Body of pancreas (tissue), 4 donors: ENCODE data around the gene RAD51B. TPM values are rescaled to one million over a fixed set of nuclear protein-coding genes. Genes with fewer than 3 reads are reported as not detected.

Experiments
- ATAC-seq: fragments of 150-250 bp; one replicate; pipeline ENCODE4 v1.9.1; 2016
- DNase-seq, 4 donors: peaks; one replicate each; pipeline ENCODE4 v3.0.0-alpha.2; 2019
- H3K27ac ChIP-seq, 4 donors: fragments of 200-600 bp; sonication (generic); 1 replicate in 3 of 4; 2 replicates in 1 of 4; pipeline versions ENCODE4 v1.5.1 to v1.6.1; 2016 to 2019; ENCODE audit warnings: mild to moderate bottlenecking in 1 of 4, mixed read lengths in 1 of 4, moderate library complexity in 1 of 4
- H3K27me3 ChIP-seq, 2 donors: fragments of 200-600 bp; sonication (generic); one replicate each; pipeline ENCODE4 v1.6.0; 2016; ENCODE audit warnings: mild to moderate bottlenecking in 1 of 2
- H3K36me3 ChIP-seq, 2 donors: fragments of 200-600 bp; sonication (generic); replicated peaks in 1 of 2; 2 replicates each; pipeline ENCODE4 v1.5.1; 2016; ENCODE audit warnings: low read depth in 2 of 2; ENCODE audit not compliant: insufficient read depth in 1 of 2
- H3K4me1 ChIP-seq: fragments of 200-600 bp; sonication (generic); one replicate; pipeline ENCODE4 v1.6.0; 2016
- H3K4me3 ChIP-seq, 2 donors: fragments of 200-600 bp; sonication (generic); 1 replicate in 1 of 2; 2 replicates in 1 of 2; pipeline ENCODE4 v1.5.1; 2016 to 2019
- H3K9me3 ChIP-seq, 3 donors: fragments of 200-600 bp; sonication (generic); 1 replicate in 2 of 3; 2 replicates in 1 of 3; pipeline ENCODE4 v1.5.1; 2016
- CTCF ChIP-seq, 7 experiments: fragments of 450-650 bp in 4 of 7; fragments of 200-600 bp in 3 of 7; sonication (generic) in 3 of 7; IDR thresholded peaks; one replicate each; pipeline ENCODE4 v1.5.1; 2016 to 2019; ENCODE audit warnings: antibody characterized with exemption in 7 of 7
- POLR2A ChIP-seq, 3 donors: fragments of 450-650 bp; IDR thresholded peaks; one replicate each; pipeline ENCODE4 v1.6.1; 2016; ENCODE audit warnings: antibody characterized with exemption in 3 of 3, mild to moderate bottlenecking in 2 of 3
- WGBS, 2 donors: methylation state at CpG; one replicate each; pipeline ENCODE4 v1.1.5; 2017; 5-methylcytosine and 5-hydroxymethylcytosine counted together
- intact Hi-C: fragments of 100-400 bp; cut with DNase I; formaldehyde crosslinking; loops from one replicate; pipeline ENCODE4 v1.15.1; 2023
- total RNA-seq, 2 donors: library from RNA; depleted of rRNA; stranded (reverse); fragments of >200 nt; gene quantifications; one replicate each; pipeline ENCODE4 v1.1.0, GENCODE V29; 2016

RAD51B gene
- total RNA-seq, 2 donors from 2014 or later: 12.2 to 29.6 TPM

- intact Hi-C loops: no loop called here
- Histone ChIP-seq H3K27ac (no peak overlapping the region), H3K36me3 (no peaks in the 10 kb centered on the region), H3K4me1 (no peaks in the 10 kb centered on the region), H3K27me3 (no peaks in the 10 kb centered on the region), H3K4me3 (no peak overlapping the region), H3K9me3 (no peaks in the 10 kb centered on the region)
- no peak for TF ChIP-seq POLR2A (IDR thresholded peaks at IDR 0.05)
- no peak for TF ChIP-seq CTCF (IDR thresholded peaks at IDR 0.05)
- no peak for ATAC-seq
- WGBS, 2 donors: 92% methylated on average over 2 of the region's 2 CpGs
- DNase-seq: no peak
These were observed 874.3 kb downstream of the RAD51B start for GRCh38 chr14:68693926-68694325.

- Histone ChIP-seq H3K27ac (no peak overlapping the region), H3K4me3 (no peak overlapping the region), H3K9me3 (no peaks in the 10 kb centered on the region), H3K27me3 (no peaks in the 10 kb centered on the region), H3K4me1 (no peaks in the 10 kb centered on the region), H3K36me3 (no peaks in the 10 kb centered on the region)
- DNase-seq (no peak), ATAC-seq (no peak)
- TF ChIP-seq POLR2A (IDR thresholded peaks at IDR 0.05) (no peak), CTCF (IDR thresholded peaks at IDR 0.05) (no peak)
- intact Hi-C loops: no loop called here
- WGBS, 2 donors: 78 to 89% methylated on average over 5 to 7 of the region's 7 CpGs
These were observed 875.1 kb downstream of the RAD51B start for GRCh38 chr14:68694516-68695235.

GRCh38 chr14:68695326-68695768 is 875.8 kb downstream of the RAD51B start:
- intact Hi-C loops: no loop called here
- DNase-seq (peak in 1 of 4 donors; percentile 58), ATAC-seq (peak; percentile 47)
- no peaks in the 10 kb centered on the region for H3K36me3 ChIP-seq
- TF ChIP-seq POLR2A (IDR thresholded peaks at IDR 0.05) (no peak), CTCF (IDR thresholded peaks at IDR 0.05) (no peak)
- no peaks in the 10 kb centered on the region for H3K4me1 ChIP-seq
- no peak overlapping the region for H3K4me3 ChIP-seq
- H3K27me3 ChIP-seq: no peaks in the 10 kb centered on the region
- no peaks in the 10 kb centered on the region for H3K9me3 ChIP-seq
- 77 to 92% methylated on average over 7 of the region's 7 CpGs for WGBS, 2 donors
- no peak overlapping the region for H3K27ac ChIP-seq

- H3K9me3 ChIP-seq: no peaks in the 10 kb centered on the region
- H3K4me1 ChIP-seq: no peaks in the 10 kb centered on the region
- no peak for DNase-seq
- WGBS, 2 donors: 94 to 98% methylated on average over 2 of the region's 2 CpGs
- no peak overlapping the region for H3K4me3 ChIP-seq
- ATAC-seq: no peak
- H3K27ac ChIP-seq: no peak overlapping the region
- no peaks in the 10 kb centered on the region for H3K36me3 ChIP-seq
- no peaks in the 10 kb centered on the region for H3K27me3 ChIP-seq
- intact Hi-C loops: no loop called here
- TF ChIP-seq CTCF (IDR thresholded peaks at IDR 0.05) (no peak), POLR2A (IDR thresholded peaks at IDR 0.05) (no peak)
These were observed 876.3 kb downstream of the RAD51B start for GRCh38 chr14:68695856-68696255.

- no peak overlapping the region for H3K4me3 ChIP-seq
- H3K27ac ChIP-seq: no peak overlapping the region
- intact Hi-C loops: no loop called here
- ATAC-seq: no peak
- no peaks in the 10 kb centered on the region for H3K9me3 ChIP-seq
- no peaks in the 10 kb centered on the region for H3K27me3 ChIP-seq
- no peaks in the 10 kb centered on the region for H3K4me1 ChIP-seq
- H3K36me3 ChIP-seq: no peaks in the 10 kb centered on the region
- DNase-seq: no peak
- 92 to 93% methylated on average over 3 of the region's 3 CpGs for WGBS, 2 donors
- no peak for TF ChIP-seq POLR2A (IDR thresholded peaks at IDR 0.05)
These were observed 876.7 kb downstream of the RAD51B start for GRCh38 chr14:68696266-68696665.
